GM23338 (cell line): ENCODE results near the gene SLK. TPM values are rescaled to one million over a fixed set of nuclear protein-coding genes. Genes with fewer than 3 reads are reported as not detected.

Experiments used
- ATAC-seq: fragments of 200-7000 bp; cut with Tn5 transposase; 3 replicates; pipeline ENCODE4 v1.9.1; 2020
- DNase-seq: peaks from one replicate; pipeline ENCODE4 v3.0.0-alpha.2; 2015; ENCODE audit warnings: low spot score
- H2AFZ ChIP-seq: fragments of 200-600 bp; sonication (generic); 2 replicates; pipeline ENCODE4 v1.8.0; 2016; ENCODE audit warnings: antibody characterized with exemption, mild to moderate bottlenecking, moderate library complexity
- H3F3A ChIP-seq: fragments of 200-600 bp; sonication (generic); replicated peaks from 2 replicates; pipeline ENCODE4 v1.8.0; 2017; ENCODE audit warnings: antibody characterized with exemption, mixed run types, low read depth
- H3K27ac ChIP-seq: fragments of 200-600 bp; sonication (generic); 2 replicates; pipeline ENCODE4 v1.6.1; 2016; ENCODE audit warnings: low read depth
- H3K27me3 ChIP-seq: fragments of 200-600 bp; sonication (generic); 2 replicates; pipeline ENCODE4 v1.8.0; 2016; ENCODE audit warnings: mild to moderate bottlenecking, mixed run types, moderate library complexity; ENCODE audit not compliant: insufficient read depth
- H3K36me3 ChIP-seq: fragments of 200-600 bp; sonication (generic); 2 replicates; pipeline ENCODE4 v1.8.0; 2016; ENCODE audit warnings: mild to moderate bottlenecking; ENCODE audit not compliant: insufficient read depth
- H3K4me1 ChIP-seq: fragments of 200-600 bp; sonication (generic); 2 replicates; pipeline ENCODE4 v1.8.0; 2016; ENCODE audit warnings: mild to moderate bottlenecking, moderate library complexity; ENCODE audit not compliant: insufficient read depth
- H3K4me2 ChIP-seq: fragments of 200-600 bp; sonication (generic); 2 replicates; pipeline ENCODE4 v1.7.1; 2017; ENCODE audit warnings: mixed run types
- H3K4me3 ChIP-seq: fragments of 200-600 bp; sonication (generic); 2 replicates; pipeline ENCODE4 v1.6.1; 2016; ENCODE audit warnings: mixed run types
- H3K79me2 ChIP-seq: fragments of 200-600 bp; sonication (generic); replicated peaks from 2 replicates; pipeline ENCODE4 v1.8.0; 2017; ENCODE audit warnings: mild to moderate bottlenecking; ENCODE audit not compliant: insufficient read depth
- H3K9me2 ChIP-seq: fragments of 200-600 bp; sonication (generic); 2 replicates; pipeline ENCODE4 v1.8.0; 2017; ENCODE audit not compliant: insufficient read depth
- H4K20me1 ChIP-seq: fragments of 200-600 bp; sonication (generic); replicated peaks from 2 replicates; pipeline ENCODE4 v1.8.0; 2017; ENCODE audit warnings: mild to moderate bottlenecking; ENCODE audit not compliant: insufficient read depth
- H3K27ac Mint-ChIP-seq: 2 replicates; pipeline ENCODE4 v1.8.0; 2020; ENCODE audit warnings: inconsistent platforms, mild to moderate bottlenecking, moderate library complexity, mixed read lengths
- H3K27me3 Mint-ChIP-seq: 3 replicates; pipeline ENCODE4 v1.8.0; 2022; ENCODE audit warnings: low read depth, mild to moderate bottlenecking, moderate library complexity, mixed read lengths, inconsistent platforms; ENCODE audit not compliant: insufficient read depth, poor library complexity
- H3K36me3 Mint-ChIP-seq: 3 replicates; pipeline ENCODE4 v1.8.0; 2021; ENCODE audit warnings: low read depth, mild to moderate bottlenecking, inconsistent platforms, moderate library complexity, mixed read lengths
- H3K4me1 Mint-ChIP-seq: 3 replicates; pipeline ENCODE4 v1.8.0; 2020; ENCODE audit warnings: mild to moderate bottlenecking, inconsistent platforms, mixed read lengths
- H3K4me3 Mint-ChIP-seq: 3 replicates; pipeline ENCODE4 v1.8.0; 2021; ENCODE audit warnings: moderate library complexity, mild to moderate bottlenecking, inconsistent platforms, mixed read lengths
- H3K9me3 Mint-ChIP-seq: 3 replicates; pipeline ENCODE4 v1.8.0; 2020; ENCODE audit warnings: moderate library complexity, mild to moderate bottlenecking, inconsistent platforms, mixed read lengths
- EZH2 ChIP-seq: fragments of 200-600 bp; sonication (generic); IDR thresholded peaks from one replicate; pipeline ENCODE4 v1.8.0; 2017; ENCODE audit warnings: antibody characterized with exemption, mild to moderate bottlenecking, low read depth; ENCODE audit not compliant: unreplicated experiment
- EZH2phosphoT487 ChIP-seq: fragments of 200-600 bp; sonication (generic); IDR thresholded peaks from one replicate; pipeline ENCODE4 v1.8.1; 2018; ENCODE audit warnings: antibody characterized with exemption; ENCODE audit not compliant: unreplicated experiment
- JUNB ChIP-seq: IDR thresholded peaks from one replicate; pipeline ENCODE4 v1.6.1; 2016; ENCODE audit warnings: antibody characterized with exemption; ENCODE audit not compliant: unreplicated experiment
- REST ChIP-seq: IDR thresholded peaks from one replicate; pipeline ENCODE4 v1.6.1; 2018; ENCODE audit warnings: antibody characterized with exemption; ENCODE audit not compliant: unreplicated experiment
- STAT1 ChIP-seq: IDR thresholded peaks from one replicate; pipeline ENCODE4 v1.6.1; 2016; ENCODE audit warnings: antibody characterized with exemption; ENCODE audit not compliant: unreplicated experiment
- ZNF462 ChIP-seq: fragments of 250-450 bp; sonication (Bioruptor Pico); IDR thresholded peaks from 2 replicates; pipeline ENCODE4 v1.5.0; 2020; ENCODE audit warnings: mild to moderate bottlenecking, moderate library complexity
- polyA plus RNA-seq: library from polyadenylated mRNA; unstranded; fragments of >200 nt; fragmentation: Nextera tagmentation; extraction: Ambion mirVana; gene quantifications from 2 replicates; pipeline ENCODE4 v1.2.1, GENCODE V29; 2016
- total RNA-seq: library from RNA; depleted of rRNA; stranded (reverse); fragments of >200 nt; shearing (Covaris generic); gene quantifications from 2 replicates; pipeline ENCODE4 v1.2.3, GENCODE V29; 2014
- TF ChIP-seq, protein P1 (sequence below), 2 experiments: fragments of 200-600 bp in 1 of 2; sonication (generic) in 1 of 2; conservative IDR thresholded peaks; 2 replicates each; pipeline versions ENCODE4 v1.5.1 to v1.6.1; 2016 to 2017; ENCODE audit warnings: antibody characterized with exemption in 2 of 2, low read depth in 2 of 2, mild to moderate bottlenecking in 2 of 2, moderate library complexity in 1 of 2

Gene SLK
- total and polyA plus RNA-seq, 2 experiments from 2014 or later: 8.4 to 21.5 TPM

DNA sequence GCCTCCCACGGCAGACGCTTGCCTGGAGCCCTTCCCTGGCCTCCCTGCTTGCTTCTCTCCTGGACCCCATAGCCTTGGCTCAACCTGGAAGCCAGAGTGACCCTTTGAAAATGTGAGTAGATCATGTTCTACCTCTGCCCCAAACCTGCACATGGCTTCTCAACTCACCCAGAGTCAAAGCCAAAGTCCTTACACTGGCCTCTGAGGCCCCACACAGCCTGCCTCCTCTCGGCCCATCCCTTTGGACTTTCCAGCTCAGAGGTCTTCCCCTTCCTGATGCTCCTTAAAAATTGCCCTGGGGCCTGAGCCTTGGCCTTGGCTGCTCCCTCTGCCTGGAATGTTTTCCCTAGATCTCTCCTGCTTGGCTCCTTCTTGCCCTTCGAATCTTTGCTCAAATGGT lies 86.3 kb downstream of the SLK start:
- DNase-seq (no peak), ATAC-seq (no peak)
- Histone ChIP-seq H3K4me2 (no peak overlapping the region), H4K20me1 (no peaks in the 10 kb centered on the region), H2AFZ (no peak overlapping the region), H3K4me1 (peaks cover 6% of the 10 kb centered on the region), H3K4me3 (no peak overlapping the region), H3K36me3 (no peaks in the 10 kb centered on the region), H3K79me2 (no peaks in the 10 kb centered on the region), H3F3A (peaks cover 1% of the 10 kb centered on the region; the same call in 1 of the 2 replicates), H3K27ac (no peak overlapping the region), H3K27me3 (no peaks in the 10 kb centered on the region), H3K9me2 (no peaks in the 10 kb centered on the region)
- H3K4me1 Mint-ChIP-seq: peaks cover 14% of the 10 kb centered on the region
- H3K27me3 Mint-ChIP-seq: peaks cover 9% of the 10 kb centered on the region
- H3K36me3 Mint-ChIP-seq: no peaks in the 10 kb centered on the region
- no peak overlapping the region; the same call in 2 of the 3 replicates for H3K4me3 Mint-ChIP-seq
- peak overlapping the region; percentile 7; the same call in 1 of the 2 replicates for H3K27ac Mint-ChIP-seq
- H3K9me3 Mint-ChIP-seq: no peaks in the 10 kb centered on the region
- TF ChIP-seq EZH2 (no peak), REST (no peak), EZH2phosphoT487 (no peak)

DNA sequence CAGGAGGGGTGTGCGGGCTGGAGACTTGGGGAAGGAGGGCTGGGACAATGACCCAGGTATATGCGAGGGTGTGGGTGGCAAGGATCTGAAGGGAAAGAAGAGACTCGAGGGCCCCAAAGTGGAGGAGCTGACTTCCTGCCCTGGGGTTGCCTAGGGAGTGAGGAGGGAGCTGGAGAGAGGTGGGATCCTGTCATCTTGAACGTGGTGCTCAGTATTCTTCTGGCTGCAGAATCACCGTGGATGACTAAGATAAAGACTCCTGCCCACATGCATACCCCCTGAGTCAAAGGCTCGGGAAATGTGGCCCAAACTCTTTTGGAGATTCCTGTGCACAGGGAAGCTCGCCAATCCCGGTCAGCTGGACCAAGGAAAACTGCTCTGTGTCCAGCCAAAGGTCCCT lies 87.5 kb downstream of the SLK start:
- H3K4me1 ChIP-seq: peaks cover 12% of the 10 kb centered on the region
- peaks cover 22% of the 10 kb centered on the region for H3K4me1 Mint-ChIP-seq
- H3K4me3 Mint-ChIP-seq: no peak overlapping the region
- H3K9me2 ChIP-seq: no peaks in the 10 kb centered on the region
- peak overlapping the region; percentile 62; the same call in 1 of the 2 replicates for H3K27ac Mint-ChIP-seq
- no peaks in the 10 kb centered on the region for H3K36me3 Mint-ChIP-seq
- no peak overlapping the region; the same call in 1 of the 2 replicates for H2AFZ ChIP-seq
- DNase-seq (no peak), ATAC-seq (no peak)
- no peaks in the 10 kb centered on the region for H3K27me3 ChIP-seq
- no peak overlapping the region for H3K4me3 ChIP-seq
- no peaks in the 10 kb centered on the region for H4K20me1 ChIP-seq
- TF ChIP-seq JUNB: no peak
- no peak for TF ChIP-seq ZNF462 (CRISPR knock-in tag)
- TF ChIP-seq, protein P1, sequence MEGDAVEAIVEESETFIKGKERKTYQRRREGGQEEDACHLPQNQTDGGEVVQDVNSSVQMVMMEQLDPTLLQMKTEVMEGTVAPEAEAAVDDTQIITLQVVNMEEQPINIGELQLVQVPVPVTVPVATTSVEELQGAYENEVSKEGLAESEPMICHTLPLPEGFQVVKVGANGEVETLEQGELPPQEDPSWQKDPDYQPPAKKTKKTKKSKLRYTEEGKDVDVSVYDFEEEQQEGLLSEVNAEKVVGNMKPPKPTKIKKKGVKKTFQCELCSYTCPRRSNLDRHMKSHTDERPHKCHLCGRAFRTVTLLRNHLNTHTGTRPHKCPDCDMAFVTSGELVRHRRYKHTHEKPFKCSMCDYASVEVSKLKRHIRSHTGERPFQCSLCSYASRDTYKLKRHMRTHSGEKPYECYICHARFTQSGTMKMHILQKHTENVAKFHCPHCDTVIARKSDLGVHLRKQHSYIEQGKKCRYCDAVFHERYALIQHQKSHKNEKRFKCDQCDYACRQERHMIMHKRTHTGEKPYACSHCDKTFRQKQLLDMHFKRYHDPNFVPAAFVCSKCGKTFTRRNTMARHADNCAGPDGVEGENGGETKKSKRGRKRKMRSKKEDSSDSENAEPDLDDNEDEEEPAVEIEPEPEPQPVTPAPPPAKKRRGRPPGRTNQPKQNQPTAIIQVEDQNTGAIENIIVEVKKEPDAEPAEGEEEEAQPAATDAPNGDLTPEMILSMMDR (conservative IDR thresholded peaks at IDR 0.05; ENCODE audit: low read depth in 2 of 2): no peak
- no peak for TF ChIP-seq STAT1
- H3K27me3 Mint-ChIP-seq: peaks cover 7% of the 10 kb centered on the region
- H3K4me2 ChIP-seq: no peak overlapping the region
- no peaks in the 10 kb centered on the region for H3K79me2 ChIP-seq
- no peaks in the 10 kb centered on the region for H3K36me3 ChIP-seq
- no peak overlapping the region for H3K27ac ChIP-seq
- H3K9me3 Mint-ChIP-seq: no peaks in the 10 kb centered on the region
- H3F3A ChIP-seq: peaks cover 3% of the 10 kb centered on the region; the same call in 1 of the 2 replicates
